Gastroesophageal sphincter (tissue), 4 donors: ENCODE measurements around the gene DNAJB8. TPM values are rescaled to one million over a fixed set of nuclear protein-coding genes. Genes with fewer than 3 reads are reported as not detected.

Experiments used
- ATAC-seq: fragments of 150-250 bp; one replicate; pipeline ENCODE4 v1.9.1; 2016; ENCODE audit warnings: mild to moderate bottlenecking, moderate library complexity
- H3K27ac ChIP-seq, 4 donors: fragments of 200-600 bp; sonication (generic) in 3 of 4; 1 replicate in 3 of 4; 2 replicates in 1 of 4; pipeline ENCODE4 v1.5.1; 2016 to 2019
- H3K27me3 ChIP-seq: fragments of 200-600 bp; sonication (generic); one replicate; pipeline ENCODE4 v1.5.1; 2019
- H3K36me3 ChIP-seq, 2 donors: fragments of 200-600 bp; sonication (generic); one replicate each; pipeline ENCODE4 v1.5.1; 2019; ENCODE audit warnings: control low read depth in 1 of 2
- H3K4me1 ChIP-seq, 3 donors: fragments of 200-600 bp; sonication (generic); 1 replicate in 2 of 3; 2 replicates in 1 of 3; pipeline ENCODE4 v1.5.1; 2016 to 2019; ENCODE audit warnings: control low read depth in 2 of 3
- H3K4me3 ChIP-seq, 2 donors: fragments of 200-600 bp; sonication (generic); one replicate each; pipeline ENCODE4 v1.5.1; 2019; ENCODE audit warnings: mild to moderate bottlenecking in 1 of 2, moderate library complexity in 1 of 2
- H3K9me3 ChIP-seq, 3 donors: fragments of 200-600 bp; sonication (generic); one replicate each; pipeline ENCODE4 v1.5.1; 2017 to 2019; ENCODE audit warnings: control low read depth in 2 of 3
- CTCF ChIP-seq, 4 experiments: fragments of 200-600 bp in 2 of 4; fragments of 450-650 bp in 2 of 4; sonication (generic) in 1 of 4; IDR thresholded peaks; one replicate each; pipeline ENCODE4 v1.5.1; 2017 to 2019; ENCODE audit warnings: antibody characterized with exemption in 4 of 4, mild to moderate bottlenecking in 2 of 4, moderate library complexity in 2 of 4
- EP300 ChIP-seq: sonication (generic); formaldehyde crosslinking; IDR thresholded peaks from one replicate; pipeline ENCODE4 v1.6.1; 2017; ENCODE audit warnings: antibody characterized with exemption, mild to moderate bottlenecking
- POLR2A ChIP-seq, 2 donors: fragments of 450-650 bp; IDR thresholded peaks; one replicate each; pipeline ENCODE4 v1.6.1; 2017; ENCODE audit warnings: antibody characterized with exemption in 2 of 2, mild to moderate bottlenecking in 2 of 2, moderate library complexity in 1 of 2
- POLR2AphosphoS5 ChIP-seq: sonication (generic); formaldehyde crosslinking; IDR thresholded peaks from one replicate; pipeline ENCODE4 v1.6.1; 2017; ENCODE audit warnings: antibody characterized with exemption
- WGBS, 2 donors: methylation state at CpG; one replicate each; pipeline ENCODE4 v1.1.5; 2018; ENCODE audit warnings: low coverage in 1 of 2; 5-methylcytosine and 5-hydroxymethylcytosine counted together
- total RNA-seq, 4 donors: library from RNA; depleted of rRNA; stranded (reverse); fragments of >200 nt; gene quantifications; one replicate each; pipeline ENCODE4 v1.1.0, GENCODE V29; 2016

DNAJB8 gene
- total RNA-seq, 4 donors from 2014 or later: not detected

DNA sequence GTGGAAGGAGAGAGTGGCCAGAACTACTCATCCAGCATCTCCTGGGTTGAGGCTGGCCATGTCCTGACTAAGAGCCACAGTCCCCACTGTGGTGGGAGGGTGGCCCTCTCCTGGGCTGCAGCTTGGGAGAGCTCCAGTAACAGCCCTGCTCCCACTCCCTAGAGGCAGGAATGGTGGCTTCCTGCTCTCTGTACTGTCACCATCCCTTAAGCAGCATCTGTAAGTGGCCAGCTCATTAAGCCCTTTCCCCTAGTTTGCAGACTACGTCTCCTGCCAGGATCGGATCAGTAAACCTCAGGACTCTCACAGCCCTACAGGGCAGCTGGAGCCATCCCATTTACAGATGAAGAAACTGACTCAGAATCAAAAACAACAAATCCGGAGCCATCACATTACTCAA lies 30.5 kb downstream of the DNAJB8 start:
- Histone ChIP-seq H3K9me3 (no peaks in the 10 kb centered on the region), H3K4me1 (peaks cover 0 to 15% (median 9%) of the 10 kb centered on the region in 3 donors), H3K36me3 (no peaks in the 10 kb centered on the region), H3K27ac (no peak overlapping the region), H3K4me3 (no peak overlapping the region), H3K27me3 (peaks cover 85% of the 10 kb centered on the region)
- 73% methylated on average over 2 of the region's 3 CpGs; no CpG with 5 or more reads in 1 of the 2 donors for WGBS, 2 donors
- TF ChIP-seq POLR2AphosphoS5: no peak
- TF ChIP-seq POLR2A (IDR thresholded peaks at IDR 0.05): no peak
- no peak for TF ChIP-seq CTCF (IDR thresholded peaks at IDR 0.05)
- no peak for TF ChIP-seq EP300
- no peak for ATAC-seq

- H3K4me1 ChIP-seq: peaks cover 0 to 15% (median 9%) of the 10 kb centered on the region in 3 donors
- no peak for ATAC-seq
- H3K4me3 ChIP-seq: no peak overlapping the region
- H3K36me3 ChIP-seq: no peaks in the 10 kb centered on the region
- H3K27me3 ChIP-seq: peaks cover 92% of the 10 kb centered on the region
- no peak overlapping the region for H3K27ac ChIP-seq
- no peaks in the 10 kb centered on the region for H3K9me3 ChIP-seq
- WGBS, 2 donors: 61 to 80% methylated on average over 1 to 2 of the region's 5 CpGs
- TF ChIP-seq CTCF (IDR thresholded peaks at IDR 0.05): no peak
- no peak for TF ChIP-seq POLR2AphosphoS5
- TF ChIP-seq EP300: no peak
- no peak for TF ChIP-seq POLR2A (IDR thresholded peaks at IDR 0.05)
Observed at GRCh38 chr3:128435561-128435960, 31.1 kb downstream of the DNAJB8 start.

DNA sequence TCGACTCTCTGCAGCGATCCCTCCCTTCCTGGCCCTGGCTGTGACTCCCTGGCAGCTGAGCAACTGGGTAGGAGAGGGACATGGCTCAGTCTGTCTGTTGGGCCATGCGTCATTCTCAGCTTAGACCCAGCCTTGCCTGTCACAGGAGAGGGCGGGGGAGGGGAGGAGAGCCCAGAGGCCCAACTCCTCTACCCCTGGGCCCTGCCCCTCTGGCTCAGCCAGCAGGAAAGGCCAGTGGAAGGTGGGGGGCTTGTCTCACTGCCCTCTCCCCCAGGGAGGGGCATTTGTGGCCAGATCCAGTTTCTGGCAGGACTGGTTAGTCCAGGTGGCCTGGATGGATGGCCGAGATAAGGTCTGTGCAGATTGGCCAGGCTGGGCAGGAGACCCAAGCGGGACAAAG lies 31.6 kb downstream of the DNAJB8 start:
- no peak for ATAC-seq
- TF ChIP-seq CTCF (IDR thresholded peaks at IDR 0.05) (no peak), EP300 (no peak), POLR2AphosphoS5 (no peak), POLR2A (IDR thresholded peaks at IDR 0.05) (no peak)
- Histone ChIP-seq H3K9me3 (no peaks in the 10 kb centered on the region), H3K36me3 (no peaks in the 10 kb centered on the region), H3K27ac (no peak overlapping the region), H3K4me3 (no peak overlapping the region), H3K27me3 (peaks cover 93% of the 10 kb centered on the region), H3K4me1 (peaks cover 0 to 15% (median 9%) of the 10 kb centered on the region in 3 donors)
- WGBS, 2 donors: 73% methylated on average over 3 of the region's 6 CpGs; no CpG with 5 or more reads in 1 of the 2 donors

GRCh38 chr3:128434524-128434923 lies 32.2 kb downstream of the DNAJB8 start:
- WGBS, 2 donors: 71% methylated on average over 1 of the region's 2 CpGs; no CpG with 5 or more reads in 1 of the 2 donors
- H3K4me1 ChIP-seq: peaks cover 0 to 15% (median 9%) of the 10 kb centered on the region in 3 donors
- no peak for ATAC-seq
- peaks cover 94% of the 10 kb centered on the region for H3K27me3 ChIP-seq
- TF ChIP-seq EP300: no peak
- TF ChIP-seq CTCF (IDR thresholded peaks at IDR 0.05): no peak
- TF ChIP-seq POLR2A (IDR thresholded peaks at IDR 0.05): no peak
- TF ChIP-seq POLR2AphosphoS5: no peak
- no peak overlapping the region for H3K4me3 ChIP-seq
- no peaks in the 10 kb centered on the region for H3K9me3 ChIP-seq
- no peak overlapping the region for H3K27ac ChIP-seq
- no peaks in the 10 kb centered on the region for H3K36me3 ChIP-seq

DNA sequence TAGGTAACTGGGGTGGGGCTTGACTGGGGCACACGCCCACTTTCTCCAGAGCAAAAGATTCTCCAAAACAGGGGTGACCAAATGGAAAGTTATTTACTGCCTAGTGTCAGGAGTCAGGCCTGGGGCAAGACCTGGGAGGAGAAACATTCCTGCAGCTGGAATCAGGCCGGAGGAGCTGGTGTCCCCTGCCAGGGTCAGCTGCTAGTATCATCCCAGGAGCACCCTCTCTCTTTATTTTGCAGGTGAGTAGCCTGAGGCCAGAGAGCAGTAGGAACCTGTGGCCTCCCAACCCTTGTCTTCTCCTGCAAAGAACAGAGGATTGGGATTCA lies 32.9 kb downstream of the DNAJB8 start:
- H3K4me3 ChIP-seq: no peak overlapping the region
- no peak overlapping the region for H3K27ac ChIP-seq
- ATAC-seq: no peak
- H3K4me1 ChIP-seq: peaks cover 0 to 15% (median 9%) of the 10 kb centered on the region in 3 donors
- H3K36me3 ChIP-seq: no peaks in the 10 kb centered on the region
- no peaks in the 10 kb centered on the region for H3K9me3 ChIP-seq
- peaks cover 94% of the 10 kb centered on the region for H3K27me3 ChIP-seq
- WGBS, 2 donors: no CpG with 5 or more reads among the region's 2 CpGs
- TF ChIP-seq POLR2AphosphoS5 (no peak), POLR2A (IDR thresholded peaks at IDR 0.05) (no peak), EP300 (no peak), CTCF (IDR thresholded peaks at IDR 0.05) (no peak)
